ENCODE results near the gene FGFR2. TPM values are rescaled to one million over a fixed set of nuclear protein-coding genes. Genes with fewer than 3 reads are reported as not detected.

The FGFR2 gene
- total and polyA plus RNA-seq, 4 donors = 11.4 to 69.9 (median 31.9) TPM

DNA sequence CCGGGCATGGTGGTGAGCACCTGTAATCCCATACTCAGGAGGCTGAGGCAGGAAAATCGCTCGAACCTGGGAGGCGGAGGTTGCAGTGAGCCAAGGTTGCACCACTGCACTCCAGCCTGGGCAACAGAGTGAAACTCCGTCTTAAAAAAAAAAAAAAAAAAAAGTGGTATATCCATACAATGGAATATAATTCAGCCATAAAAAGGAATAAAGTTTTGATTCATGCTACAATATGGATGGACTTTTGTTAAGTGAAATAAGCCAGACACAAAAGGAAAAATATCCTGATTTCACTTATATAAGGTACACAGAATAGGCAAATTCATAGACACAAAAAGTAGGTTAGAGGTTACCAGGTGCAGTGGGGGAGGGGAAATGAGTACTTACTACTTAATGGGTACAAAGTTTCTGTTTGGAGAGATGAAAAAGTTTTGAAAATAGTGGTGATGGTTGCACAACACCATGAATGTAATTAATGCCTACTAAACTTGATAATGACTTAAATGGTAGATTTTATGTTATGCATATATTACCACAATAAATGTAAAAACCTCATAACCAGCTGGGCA is 53.9 kb downstream of the FGFR2 start:
- Histone ChIP-seq H3K9ac (ENCODE audit: low read depth in 1 of 2, low read length in 2 of 2) (no peak overlapping the region), H3K9me3 (ENCODE audit: control insufficient read depth in 4 of 4, low read length in 3 of 4) (no peaks in the 10 kb centered on the region), H3K36me3 (ENCODE audit: control insufficient read depth in 4 of 4, insufficient read depth in 3 of 4, low read depth in 1 of 4, low read length in 3 of 4) (no peaks in the 10 kb centered on the region), H3K4me1 (ENCODE audit: control insufficient read depth in 4 of 4, insufficient read depth in 4 of 4, low read length in 3 of 4) (peaks cover 15 to 47% (median 38%) of the 10 kb centered on the region in 4 donors), H3K27me3 (ENCODE audit: control insufficient read depth in 4 of 4, insufficient read depth in 4 of 4, low read length in 3 of 4) (no peaks in the 10 kb centered on the region), H3K27ac (ENCODE audit: low read depth in 1 of 2, low read length in 2 of 2) (no peak overlapping the region), H3K4me3 (ENCODE audit: low read depth in 1 of 3, low read length in 3 of 3) (no peak overlapping the region)
- WGBS = 92% methylated on average over 5 of the region's 5 CpGs
- no peak for DNase-seq (ENCODE audit: low spot score)
- TF ChIP-seq GABPA (IDR thresholded peaks at IDR 0.05 in 1 of 2, conservative IDR thresholded peaks at IDR 0.05 in 1 of 2) = no peak
- peak in 1 of 2 donors; percentile 8 for TF ChIP-seq HNF4A (conservative IDR thresholded peaks at IDR 0.05)
- peak; percentile 36 to 37 for TF ChIP-seq RXRA (IDR thresholded peaks at IDR 0.05)

DNA sequence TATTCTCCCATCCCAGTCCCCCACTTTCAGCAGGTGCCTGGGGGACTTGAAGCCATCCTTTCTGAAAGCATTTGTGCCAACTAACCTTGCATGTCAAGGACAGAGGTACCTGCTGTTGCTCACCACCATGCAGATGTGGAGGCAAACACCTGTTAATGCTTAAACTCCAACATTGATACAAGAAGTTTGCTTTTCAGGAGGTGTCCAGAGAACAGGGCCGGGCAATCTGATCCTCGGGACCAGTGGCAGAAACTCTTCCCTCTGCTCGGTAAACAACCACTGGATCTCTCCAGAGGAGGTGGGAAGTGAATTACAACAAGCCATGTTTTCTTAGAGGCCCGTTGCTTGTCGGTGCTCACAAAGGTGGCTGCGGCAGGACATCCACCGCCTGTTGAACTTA is 54.7 kb downstream of the FGFR2 start:
- Histone ChIP-seq H3K27me3 (ENCODE audit: control insufficient read depth in 4 of 4, insufficient read depth in 4 of 4, low read length in 3 of 4) (no peaks in the 10 kb centered on the region), H3K27ac (ENCODE audit: low read depth in 1 of 2, low read length in 2 of 2) (no peak overlapping the region), H3K4me1 (ENCODE audit: control insufficient read depth in 4 of 4, insufficient read depth in 4 of 4, low read length in 3 of 4) (peaks cover 15 to 48% (median 41%) of the 10 kb centered on the region in 4 donors), H3K36me3 (ENCODE audit: control insufficient read depth in 4 of 4, insufficient read depth in 3 of 4, low read depth in 1 of 4, low read length in 3 of 4) (no peaks in the 10 kb centered on the region), H3K9me3 (ENCODE audit: control insufficient read depth in 4 of 4, low read length in 3 of 4) (no peaks in the 10 kb centered on the region), H3K4me3 (ENCODE audit: low read depth in 1 of 3, low read length in 3 of 3) (no peak overlapping the region), H3K9ac (ENCODE audit: low read depth in 1 of 2, low read length in 2 of 2) (no peak overlapping the region)
- no peak for DNase-seq (ENCODE audit: low spot score)
- TF ChIP-seq, protein P1, sequence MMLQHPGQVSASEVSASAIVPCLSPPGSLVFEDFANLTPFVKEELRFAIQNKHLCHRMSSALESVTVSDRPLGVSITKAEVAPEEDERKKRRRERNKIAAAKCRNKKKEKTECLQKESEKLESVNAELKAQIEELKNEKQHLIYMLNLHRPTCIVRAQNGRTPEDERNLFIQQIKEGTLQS (IDR thresholded peaks at IDR 0.05) = no peak
- TF ChIP-seq SP1 (IDR thresholded peaks at IDR 0.05) = no peak
- no peak for TF ChIP-seq NR2F2 (IDR thresholded peaks at IDR 0.05)
- TF ChIP-seq, protein P2, sequence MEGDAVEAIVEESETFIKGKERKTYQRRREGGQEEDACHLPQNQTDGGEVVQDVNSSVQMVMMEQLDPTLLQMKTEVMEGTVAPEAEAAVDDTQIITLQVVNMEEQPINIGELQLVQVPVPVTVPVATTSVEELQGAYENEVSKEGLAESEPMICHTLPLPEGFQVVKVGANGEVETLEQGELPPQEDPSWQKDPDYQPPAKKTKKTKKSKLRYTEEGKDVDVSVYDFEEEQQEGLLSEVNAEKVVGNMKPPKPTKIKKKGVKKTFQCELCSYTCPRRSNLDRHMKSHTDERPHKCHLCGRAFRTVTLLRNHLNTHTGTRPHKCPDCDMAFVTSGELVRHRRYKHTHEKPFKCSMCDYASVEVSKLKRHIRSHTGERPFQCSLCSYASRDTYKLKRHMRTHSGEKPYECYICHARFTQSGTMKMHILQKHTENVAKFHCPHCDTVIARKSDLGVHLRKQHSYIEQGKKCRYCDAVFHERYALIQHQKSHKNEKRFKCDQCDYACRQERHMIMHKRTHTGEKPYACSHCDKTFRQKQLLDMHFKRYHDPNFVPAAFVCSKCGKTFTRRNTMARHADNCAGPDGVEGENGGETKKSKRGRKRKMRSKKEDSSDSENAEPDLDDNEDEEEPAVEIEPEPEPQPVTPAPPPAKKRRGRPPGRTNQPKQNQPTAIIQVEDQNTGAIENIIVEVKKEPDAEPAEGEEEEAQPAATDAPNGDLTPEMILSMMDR (IDR thresholded peaks at IDR 0.05; ENCODE audit: low read depth, low read length, missing input control) = no peak
- no peak for TF ChIP-seq JUND (IDR thresholded peaks at IDR 0.05)
- TF ChIP-seq EGR1 (IDR thresholded peaks at IDR 0.05; ENCODE audit: low read depth in 2 of 2) = no peak
- no peak for TF ChIP-seq TAF1 (conservative IDR thresholded peaks at IDR 0.05)
- 55% methylated on average over 7 of the region's 7 CpGs for WGBS

DNA sequence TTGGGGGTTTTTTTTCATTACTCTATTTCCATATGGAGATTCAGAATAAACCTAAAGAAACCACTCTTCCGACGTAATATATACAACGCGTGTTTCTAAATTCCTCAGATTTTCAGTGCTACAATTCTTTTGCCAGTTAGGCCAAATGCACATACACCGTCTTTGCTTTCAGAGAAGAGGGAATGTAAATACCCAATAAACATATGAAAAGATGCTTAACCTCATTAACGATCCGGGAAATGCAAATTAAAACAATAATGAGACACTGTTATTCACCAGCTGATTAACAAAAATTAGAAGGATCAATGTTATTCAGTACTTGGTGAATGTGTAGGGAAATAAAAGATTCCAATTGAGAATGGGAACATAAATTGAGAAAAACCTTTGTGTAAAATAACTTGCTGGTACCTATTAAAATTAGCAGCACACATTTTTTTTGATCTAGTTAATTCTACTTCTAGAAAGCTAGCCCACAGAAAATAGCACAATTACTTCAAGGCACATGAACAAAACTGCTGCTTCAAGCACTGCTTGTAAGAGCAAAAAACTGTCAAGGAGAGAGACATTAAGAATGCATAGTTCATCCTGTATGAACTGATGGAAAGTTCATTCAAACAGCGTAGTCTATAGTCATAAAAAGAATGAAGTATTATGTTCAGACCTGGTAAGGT is 56.7 kb downstream of the FGFR2 start:
- 65% methylated on average over 8 of the region's 8 CpGs for WGBS
- Histone ChIP-seq H3K4me3 (ENCODE audit: low read depth in 1 of 3, low read length in 3 of 3) (no peak overlapping the region), H3K4me1 (ENCODE audit: control insufficient read depth in 4 of 4, insufficient read depth in 4 of 4, low read length in 3 of 4) (peaks cover 15 to 50% (median 43%) of the 10 kb centered on the region in 4 donors), H3K9ac (ENCODE audit: low read depth in 1 of 2, low read length in 2 of 2) (no peak overlapping the region), H3K36me3 (ENCODE audit: control insufficient read depth in 4 of 4, insufficient read depth in 3 of 4, low read depth in 1 of 4, low read length in 3 of 4) (no peaks in the 10 kb centered on the region), H3K9me3 (ENCODE audit: control insufficient read depth in 4 of 4, low read length in 3 of 4) (no peaks in the 10 kb centered on the region), H3K27ac (ENCODE audit: low read depth in 1 of 2, low read length in 2 of 2) (no peak overlapping the region), H3K27me3 (ENCODE audit: control insufficient read depth in 4 of 4, insufficient read depth in 4 of 4, low read length in 3 of 4) (no peaks in the 10 kb centered on the region)
- DNase-seq (ENCODE audit: low spot score) = no peak
- TF ChIP-seq, protein P2 (IDR thresholded peaks at IDR 0.05; ENCODE audit: low read depth, low read length, missing input control) = no peak
- no peak for TF ChIP-seq RXRA (IDR thresholded peaks at IDR 0.05)
- TF ChIP-seq SP1 (IDR thresholded peaks at IDR 0.05) = no peak
- no peak for TF ChIP-seq HNF4G (IDR thresholded peaks at IDR 0.05)
- TF ChIP-seq, protein P3, sequence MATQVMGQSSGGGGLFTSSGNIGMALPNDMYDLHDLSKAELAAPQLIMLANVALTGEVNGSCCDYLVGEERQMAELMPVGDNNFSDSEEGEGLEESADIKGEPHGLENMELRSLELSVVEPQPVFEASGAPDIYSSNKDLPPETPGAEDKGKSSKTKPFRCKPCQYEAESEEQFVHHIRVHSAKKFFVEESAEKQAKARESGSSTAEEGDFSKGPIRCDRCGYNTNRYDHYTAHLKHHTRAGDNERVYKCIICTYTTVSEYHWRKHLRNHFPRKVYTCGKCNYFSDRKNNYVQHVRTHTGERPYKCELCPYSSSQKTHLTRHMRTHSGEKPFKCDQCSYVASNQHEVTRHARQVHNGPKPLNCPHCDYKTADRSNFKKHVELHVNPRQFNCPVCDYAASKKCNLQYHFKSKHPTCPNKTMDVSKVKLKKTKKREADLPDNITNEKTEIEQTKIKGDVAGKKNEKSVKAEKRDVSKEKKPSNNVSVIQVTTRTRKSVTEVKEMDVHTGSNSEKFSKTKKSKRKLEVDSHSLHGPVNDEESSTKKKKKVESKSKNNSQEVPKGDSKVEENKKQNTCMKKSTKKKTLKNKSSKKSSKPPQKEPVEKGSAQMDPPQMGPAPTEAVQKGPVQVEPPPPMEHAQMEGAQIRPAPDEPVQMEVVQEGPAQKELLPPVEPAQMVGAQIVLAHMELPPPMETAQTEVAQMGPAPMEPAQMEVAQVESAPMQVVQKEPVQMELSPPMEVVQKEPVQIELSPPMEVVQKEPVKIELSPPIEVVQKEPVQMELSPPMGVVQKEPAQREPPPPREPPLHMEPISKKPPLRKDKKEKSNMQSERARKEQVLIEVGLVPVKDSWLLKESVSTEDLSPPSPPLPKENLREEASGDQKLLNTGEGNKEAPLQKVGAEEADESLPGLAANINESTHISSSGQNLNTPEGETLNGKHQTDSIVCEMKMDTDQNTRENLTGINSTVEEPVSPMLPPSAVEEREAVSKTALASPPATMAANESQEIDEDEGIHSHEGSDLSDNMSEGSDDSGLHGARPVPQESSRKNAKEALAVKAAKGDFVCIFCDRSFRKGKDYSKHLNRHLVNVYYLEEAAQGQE (IDR thresholded peaks at IDR 0.05) = no peak
- TF ChIP-seq, protein P1 (IDR thresholded peaks at IDR 0.05) = no peak
- TF ChIP-seq, protein P4, sequence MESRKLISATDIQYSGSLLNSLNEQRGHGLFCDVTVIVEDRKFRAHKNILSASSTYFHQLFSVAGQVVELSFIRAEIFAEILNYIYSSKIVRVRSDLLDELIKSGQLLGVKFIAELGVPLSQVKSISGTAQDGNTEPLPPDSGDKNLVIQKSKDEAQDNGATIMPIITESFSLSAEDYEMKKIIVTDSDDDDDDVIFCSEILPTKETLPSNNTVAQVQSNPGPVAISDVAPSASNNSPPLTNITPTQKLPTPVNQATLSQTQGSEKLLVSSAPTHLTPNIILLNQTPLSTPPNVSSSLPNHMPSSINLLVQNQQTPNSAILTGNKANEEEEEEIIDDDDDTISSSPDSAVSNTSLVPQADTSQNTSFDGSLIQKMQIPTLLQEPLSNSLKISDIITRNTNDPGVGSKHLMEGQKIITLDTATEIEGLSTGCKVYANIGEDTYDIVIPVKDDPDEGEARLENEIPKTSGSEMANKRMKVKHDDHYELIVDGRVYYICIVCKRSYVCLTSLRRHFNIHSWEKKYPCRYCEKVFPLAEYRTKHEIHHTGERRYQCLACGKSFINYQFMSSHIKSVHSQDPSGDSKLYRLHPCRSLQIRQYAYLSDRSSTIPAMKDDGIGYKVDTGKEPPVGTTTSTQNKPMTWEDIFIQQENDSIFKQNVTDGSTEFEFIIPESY (IDR thresholded peaks at IDR 0.05) = no peak
- no peak for TF ChIP-seq EGR1 (IDR thresholded peaks at IDR 0.05; ENCODE audit: low read depth in 2 of 2)
- no peak for TF ChIP-seq RAD21 (IDR thresholded peaks at IDR 0.05)
- no peak for TF ChIP-seq YY1 (IDR thresholded peaks at IDR 0.05)
- TF ChIP-seq FOXA2 (IDR thresholded peaks at IDR 0.05) = no peak

All from liver (tissue), 9 donors.